Raji (cell line): ENCODE measurements around the gene KCNA2.

ENCODE experiments used
- POLR2A ChIP-seq: IDR thresholded peaks from 2 replicates; pipeline ENCODE4 v1.6.1; 2011; ENCODE audit warnings: low read depth, low read length, control low read depth; ENCODE audit not compliant: insufficient read depth

KCNA2 gene

GRCh38 chr1:110596312-110596711 lies 9.8 kb downstream of the KCNA2 start:
- no peak for TF ChIP-seq POLR2A

GRCh38 chr1:110595353-110595710 lies 10.8 kb downstream of the KCNA2 start:
- no peak for TF ChIP-seq POLR2A

- no peak for TF ChIP-seq POLR2A
These were observed 11.5 kb downstream of the KCNA2 start for GRCh38 chr1:110594456-110595352.

- TF ChIP-seq POLR2A = no peak
These were observed 12.3 kb downstream of the KCNA2 start for GRCh38 chr1:110593902-110594301.

- TF ChIP-seq POLR2A = no peak
These were observed 14.2 kb downstream of the KCNA2 start for GRCh38 chr1:110591956-110592355.

- TF ChIP-seq POLR2A = no peak
These were observed 17.2 kb downstream of the KCNA2 start for GRCh38 chr1:110588991-110589390.

- no peak for TF ChIP-seq POLR2A
These were observed 17.7 kb downstream of the KCNA2 start for GRCh38 chr1:110588486-110588885.

- no peak for TF ChIP-seq POLR2A
These were observed 18.3 kb downstream of the KCNA2 start for GRCh38 chr1:110587906-110588305.

GRCh38 chr1:110585481-110585880 lies 20.7 kb downstream of the KCNA2 start:
- no peak for TF ChIP-seq POLR2A

GRCh38 chr1:110584045-110584444 lies 22.1 kb downstream of the KCNA2 start:
- no peak for TF ChIP-seq POLR2A

GRCh38 chr1:110583505-110583904 lies 22.7 kb downstream of the KCNA2 start:
- no peak for TF ChIP-seq POLR2A

- no peak for TF ChIP-seq POLR2A
These were observed 23.8 kb downstream of the KCNA2 start for GRCh38 chr1:110582378-110582777.

- no peak for TF ChIP-seq POLR2A
These were observed 24.4 kb downstream of the KCNA2 start for GRCh38 chr1:110581682-110582145.

GRCh38 chr1:110580244-110580643 lies 25.9 kb downstream of the KCNA2 start:
- no peak for TF ChIP-seq POLR2A

- TF ChIP-seq POLR2A = no peak
These were observed 26.7 kb downstream of the KCNA2 start for GRCh38 chr1:110579460-110579859.

- TF ChIP-seq POLR2A = no peak
These were observed 29.7 kb downstream of the KCNA2 start for GRCh38 chr1:110576441-110576840.

GRCh38 chr1:110573314-110573713 lies 32.8 kb downstream of the KCNA2 start:
- no peak for TF ChIP-seq POLR2A
